ENCODE results near the gene SPO11.

DNA sequence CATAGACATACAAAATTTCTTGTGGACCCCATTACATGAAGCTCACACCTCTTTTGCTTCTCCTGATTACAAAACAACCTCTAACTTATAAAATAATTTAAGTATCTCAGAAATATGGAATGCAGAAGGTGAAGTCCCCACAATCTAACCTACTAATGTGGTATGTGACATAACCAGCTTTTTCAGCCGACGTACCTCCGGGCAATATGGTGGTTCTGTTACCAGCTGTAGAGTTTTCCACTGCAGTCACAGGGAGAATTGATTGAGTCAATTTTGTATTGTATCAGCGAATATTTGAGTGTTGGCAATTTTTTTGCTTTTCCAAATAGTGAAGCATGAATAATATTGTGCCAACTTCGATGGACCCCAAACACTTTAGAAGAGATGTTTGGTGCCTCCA lies 15.7 kb upstream of the SPO11 start:
- TF ChIP-seq, protein P1, sequence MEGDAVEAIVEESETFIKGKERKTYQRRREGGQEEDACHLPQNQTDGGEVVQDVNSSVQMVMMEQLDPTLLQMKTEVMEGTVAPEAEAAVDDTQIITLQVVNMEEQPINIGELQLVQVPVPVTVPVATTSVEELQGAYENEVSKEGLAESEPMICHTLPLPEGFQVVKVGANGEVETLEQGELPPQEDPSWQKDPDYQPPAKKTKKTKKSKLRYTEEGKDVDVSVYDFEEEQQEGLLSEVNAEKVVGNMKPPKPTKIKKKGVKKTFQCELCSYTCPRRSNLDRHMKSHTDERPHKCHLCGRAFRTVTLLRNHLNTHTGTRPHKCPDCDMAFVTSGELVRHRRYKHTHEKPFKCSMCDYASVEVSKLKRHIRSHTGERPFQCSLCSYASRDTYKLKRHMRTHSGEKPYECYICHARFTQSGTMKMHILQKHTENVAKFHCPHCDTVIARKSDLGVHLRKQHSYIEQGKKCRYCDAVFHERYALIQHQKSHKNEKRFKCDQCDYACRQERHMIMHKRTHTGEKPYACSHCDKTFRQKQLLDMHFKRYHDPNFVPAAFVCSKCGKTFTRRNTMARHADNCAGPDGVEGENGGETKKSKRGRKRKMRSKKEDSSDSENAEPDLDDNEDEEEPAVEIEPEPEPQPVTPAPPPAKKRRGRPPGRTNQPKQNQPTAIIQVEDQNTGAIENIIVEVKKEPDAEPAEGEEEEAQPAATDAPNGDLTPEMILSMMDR (IDR thresholded peaks at IDR 0.05) = no peak
- no peak for TF ChIP-seq POLR2A (IDR thresholded peaks at IDR 0.05)

Measured in right lobe of liver (tissue), 4 donors.